GM12873 (cell line): ENCODE measurements around the gene JAML.

Source experiments
- TF ChIP-seq, protein P1 (sequence below): IDR thresholded peaks from 2 replicates; pipeline ENCODE4 v1.5.1; 2012; ENCODE audit warnings: low read depth, mild to moderate bottlenecking, moderate library complexity, low read length, control low read depth; ENCODE audit not compliant: insufficient read depth; ENCODE audit errors: missing control alignments

JAML gene

DNA sequence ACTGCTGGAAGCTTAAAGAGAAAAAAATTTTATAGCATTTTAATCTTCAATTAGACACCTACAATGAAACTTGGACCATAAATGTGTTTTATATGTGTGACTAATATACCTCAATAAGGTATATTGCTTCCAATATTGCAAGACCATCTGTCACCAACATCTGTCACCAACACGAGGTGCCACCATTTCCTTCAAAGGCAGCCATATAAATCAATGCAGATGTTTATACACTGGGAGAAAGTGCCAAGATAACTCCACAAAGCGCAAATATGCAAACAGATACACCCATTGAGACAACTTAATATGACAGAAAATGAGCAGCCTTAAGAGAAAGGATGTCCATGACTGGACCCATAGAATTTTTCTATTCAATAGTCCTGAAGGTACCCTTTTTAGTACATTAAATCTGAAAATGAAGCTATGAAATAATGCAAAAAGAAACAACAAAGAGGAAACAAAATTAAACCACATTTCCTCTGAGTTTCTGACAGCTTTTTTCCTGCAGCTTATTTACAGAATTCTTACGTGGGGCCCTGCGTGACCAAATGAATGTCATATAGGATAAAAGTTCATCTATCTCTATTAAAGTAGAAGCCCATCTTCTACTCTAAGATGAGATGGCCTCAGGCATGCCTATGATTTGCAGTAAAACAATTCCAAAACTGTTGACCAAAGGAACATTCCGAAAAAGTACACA lies 14.8 kb upstream of the JAML start:
- TF ChIP-seq, protein P1, sequence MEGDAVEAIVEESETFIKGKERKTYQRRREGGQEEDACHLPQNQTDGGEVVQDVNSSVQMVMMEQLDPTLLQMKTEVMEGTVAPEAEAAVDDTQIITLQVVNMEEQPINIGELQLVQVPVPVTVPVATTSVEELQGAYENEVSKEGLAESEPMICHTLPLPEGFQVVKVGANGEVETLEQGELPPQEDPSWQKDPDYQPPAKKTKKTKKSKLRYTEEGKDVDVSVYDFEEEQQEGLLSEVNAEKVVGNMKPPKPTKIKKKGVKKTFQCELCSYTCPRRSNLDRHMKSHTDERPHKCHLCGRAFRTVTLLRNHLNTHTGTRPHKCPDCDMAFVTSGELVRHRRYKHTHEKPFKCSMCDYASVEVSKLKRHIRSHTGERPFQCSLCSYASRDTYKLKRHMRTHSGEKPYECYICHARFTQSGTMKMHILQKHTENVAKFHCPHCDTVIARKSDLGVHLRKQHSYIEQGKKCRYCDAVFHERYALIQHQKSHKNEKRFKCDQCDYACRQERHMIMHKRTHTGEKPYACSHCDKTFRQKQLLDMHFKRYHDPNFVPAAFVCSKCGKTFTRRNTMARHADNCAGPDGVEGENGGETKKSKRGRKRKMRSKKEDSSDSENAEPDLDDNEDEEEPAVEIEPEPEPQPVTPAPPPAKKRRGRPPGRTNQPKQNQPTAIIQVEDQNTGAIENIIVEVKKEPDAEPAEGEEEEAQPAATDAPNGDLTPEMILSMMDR: no peak

DNA sequence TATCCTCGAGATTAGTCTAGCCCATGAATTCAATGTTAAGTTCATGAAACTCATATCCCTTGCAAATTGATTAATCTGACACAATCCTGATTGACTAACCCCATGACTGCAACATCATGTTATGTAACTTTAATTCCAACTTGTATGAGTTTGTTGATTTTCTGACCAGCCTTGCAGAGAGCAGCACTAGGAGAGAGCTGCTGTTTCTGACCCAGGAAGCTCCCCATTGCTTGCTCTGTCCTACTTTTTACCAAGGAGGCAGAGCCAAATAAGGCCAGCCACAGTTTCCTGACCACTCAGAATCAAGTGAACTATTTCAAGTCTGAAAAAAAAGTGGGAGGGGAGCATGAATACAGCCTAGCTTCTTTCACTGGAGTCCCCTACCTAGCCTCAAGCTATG lies 14.1 kb upstream of the JAML start:
- TF ChIP-seq, protein P1: no peak

DNA sequence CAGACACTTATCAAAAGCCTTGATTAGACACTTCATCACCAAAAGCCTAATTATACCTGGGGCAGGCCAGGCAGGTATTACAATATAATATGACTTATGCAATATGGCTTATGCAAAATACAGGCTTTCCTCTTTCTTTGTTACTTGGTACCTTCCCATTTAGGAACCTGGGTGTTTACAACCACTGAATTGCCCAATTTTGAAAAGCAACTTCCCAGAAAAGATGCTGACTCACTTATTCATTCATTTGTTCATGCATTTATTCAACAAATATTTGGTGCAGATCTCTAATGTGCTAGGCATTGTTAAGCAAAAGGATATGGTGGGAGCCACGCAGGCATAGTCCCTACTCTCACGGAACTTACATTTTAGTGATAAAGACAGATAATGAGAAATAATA lies 13.6 kb upstream of the JAML start:
- TF ChIP-seq, protein P1: no peak

DNA sequence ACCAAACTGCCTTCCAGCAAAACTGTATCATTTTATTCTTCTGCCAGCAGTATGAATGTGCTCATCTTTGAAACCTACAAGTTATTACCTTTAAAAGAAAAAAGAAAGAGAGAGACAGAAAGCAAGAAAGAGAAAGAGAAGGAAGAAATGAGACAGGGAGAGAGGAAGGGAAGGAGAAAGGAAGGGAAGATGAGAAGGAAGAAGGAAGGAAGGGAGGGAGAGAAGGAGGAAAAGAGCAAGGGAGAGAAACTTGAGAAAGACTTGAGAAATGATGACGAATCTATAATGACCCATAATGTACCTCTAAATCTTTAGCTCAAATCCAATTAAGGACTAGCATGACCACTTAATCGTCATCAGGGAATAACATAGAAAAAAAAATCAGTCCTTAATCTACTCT lies 11.4 kb upstream of the JAML start:
- TF ChIP-seq, protein P1: no peak

DNA sequence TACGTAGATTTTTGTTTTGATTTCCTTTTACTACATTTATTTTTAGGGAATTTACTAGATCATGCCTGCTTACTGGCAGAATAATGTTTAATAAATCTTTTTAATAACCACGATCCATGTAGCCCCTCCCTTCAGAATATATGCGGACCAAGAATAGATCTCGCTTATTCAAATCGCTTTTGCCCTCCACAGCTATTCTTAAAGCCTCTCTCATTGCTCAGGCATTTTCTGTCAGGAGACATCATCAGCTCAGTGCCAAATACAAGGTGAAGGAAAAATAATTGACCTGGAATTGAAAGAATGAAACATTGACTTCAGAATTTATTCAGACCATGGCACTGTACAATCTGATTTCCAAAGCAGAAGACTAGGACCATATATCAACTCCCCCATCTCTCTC lies 10.0 kb upstream of the JAML start:
- TF ChIP-seq, protein P1: no peak

GRCh38 chr11:118233850-118234249 lies 9.0 kb upstream of the JAML start:
- TF ChIP-seq, protein P1: no peak

DNA sequence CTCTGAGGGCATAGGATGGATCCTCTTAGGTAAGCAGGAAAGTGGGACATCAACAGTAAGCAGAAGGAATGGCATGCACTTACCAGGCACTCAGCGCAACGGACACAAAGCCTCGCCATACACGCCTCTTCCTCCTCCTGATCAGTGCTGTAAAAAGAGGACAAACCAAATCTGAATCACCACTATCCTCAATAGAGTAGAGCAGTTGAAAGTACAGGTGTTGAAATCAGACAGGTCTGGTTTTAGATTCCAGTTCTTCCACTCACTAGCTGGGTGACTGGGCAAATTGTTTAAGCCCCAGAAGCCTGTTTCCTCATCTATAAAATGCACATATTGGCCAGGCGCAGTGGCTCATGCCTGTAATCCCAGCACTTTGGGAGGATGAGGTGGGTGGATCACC lies 8.6 kb upstream of the JAML start:
- TF ChIP-seq, protein P1: no peak
